ENCODE measurements around the gene NDUFB6. TPM values are rescaled to one million over a fixed set of nuclear protein-coding genes. Genes with fewer than 3 reads are reported as not detected.
"Not testable (repeated sequence)": the region's sequence is repeated elsewhere in the genome, so short reads cannot be mapped to it uniquely, and the experiment has no call there.

Gene NDUFB6
- total RNA-seq, 1 experiment from 2014 or later: 86.4 TPM

DNA sequence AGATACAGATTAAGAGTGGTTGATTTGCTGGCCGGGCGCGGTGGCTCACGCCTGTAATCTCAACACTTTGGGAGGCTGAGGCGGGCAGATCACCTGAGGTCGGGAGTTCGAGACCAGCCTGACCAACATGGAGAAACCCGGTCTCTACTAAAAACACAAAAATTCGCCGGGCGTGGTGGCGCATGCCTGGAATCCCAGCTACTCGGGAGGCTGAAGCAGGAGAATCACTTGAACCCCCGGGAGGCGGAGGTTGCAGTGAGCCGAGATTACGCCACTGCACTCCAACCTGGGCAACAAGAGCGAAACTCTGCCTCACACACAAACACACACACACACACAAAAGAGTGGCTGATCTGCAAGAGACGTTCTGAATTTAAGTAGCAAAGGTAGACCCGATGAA is 24.7 kb downstream of the NDUFB6 start:
- DNase-seq, H3K9me3 ChIP-seq, H3K4me3 ChIP-seq, H3K27me3 ChIP-seq, H3K36me3 ChIP-seq: not testable (repeated sequence)

- Histone ChIP-seq H3K27me3 (no peaks in the 10 kb centered on the region), H3K4me3 (no peak overlapping the region), H3K9me3 (no peaks in the 10 kb centered on the region), H3K36me3 (peaks cover 15% of the 10 kb centered on the region)
- DNase-seq: no peak
Observed at GRCh38 chr9:32545884-32546283, 27.1 kb downstream of the NDUFB6 start.

DNA sequence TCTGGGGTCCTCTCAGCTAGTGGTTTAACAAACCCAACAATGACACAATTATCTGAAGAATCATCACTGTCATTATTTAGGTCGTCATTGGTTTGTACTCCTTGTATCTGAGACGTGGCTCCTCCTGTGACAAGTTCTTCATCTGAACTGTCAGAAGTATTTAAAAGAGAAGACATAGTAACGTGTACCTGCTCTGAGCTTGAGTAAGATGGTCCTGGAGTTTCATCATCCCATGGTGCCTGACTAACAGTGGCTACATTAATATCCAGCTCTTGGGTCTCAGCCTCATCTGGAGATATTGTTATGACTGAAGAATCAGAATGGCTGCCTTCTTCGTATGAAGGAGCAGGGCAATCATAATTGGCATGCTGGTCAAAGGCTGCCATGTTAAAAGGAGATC is 29.9 kb downstream of the NDUFB6 start:
- peaks cover 11% of the 10 kb centered on the region for H3K36me3 ChIP-seq
- no peak overlapping the region for H3K4me3 ChIP-seq
- H3K27me3 ChIP-seq: no peaks in the 10 kb centered on the region
- H3K9me3 ChIP-seq: no peaks in the 10 kb centered on the region
- no peak for DNase-seq

- no peaks in the 10 kb centered on the region for H3K27me3 ChIP-seq
- no peak overlapping the region for H3K4me3 ChIP-seq
- DNase-seq: no peak
- no peaks in the 10 kb centered on the region for H3K36me3 ChIP-seq
- no peaks in the 10 kb centered on the region for H3K9me3 ChIP-seq
Observed at GRCh38 chr9:32533816-32534215, 39.1 kb downstream of the NDUFB6 start.

- H3K36me3 ChIP-seq: no peaks in the 10 kb centered on the region
- no peaks in the 10 kb centered on the region for H3K9me3 ChIP-seq
- no peak for DNase-seq
- H3K4me3 ChIP-seq: no peak overlapping the region
- no peaks in the 10 kb centered on the region for H3K27me3 ChIP-seq
Observed at GRCh38 chr9:32533336-32533735, 39.6 kb downstream of the NDUFB6 start.

DNA sequence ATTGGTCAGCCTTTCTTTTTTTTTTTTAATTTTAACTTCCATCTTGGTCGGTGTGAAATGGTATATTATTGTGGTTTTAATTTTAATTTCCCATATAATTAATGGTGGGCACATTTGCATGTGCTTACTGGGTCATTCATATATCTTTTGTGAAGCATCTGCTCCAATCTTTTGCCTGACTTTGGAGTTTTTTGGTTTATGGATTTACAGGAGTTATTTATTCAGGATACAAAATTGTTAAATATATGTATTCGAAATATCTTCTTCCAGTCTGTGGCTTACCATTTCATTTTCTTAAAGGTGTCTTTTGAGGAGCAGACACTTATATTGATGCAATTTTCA is 46.3 kb downstream of the NDUFB6 start:
- no peaks in the 10 kb centered on the region for H3K9me3 ChIP-seq
- H3K36me3 ChIP-seq: no peaks in the 10 kb centered on the region
- DNase-seq: no peak
- H3K27me3 ChIP-seq: no peaks in the 10 kb centered on the region
- peak overlapping the region; percentile 70 for H3K4me3 ChIP-seq

DNA sequence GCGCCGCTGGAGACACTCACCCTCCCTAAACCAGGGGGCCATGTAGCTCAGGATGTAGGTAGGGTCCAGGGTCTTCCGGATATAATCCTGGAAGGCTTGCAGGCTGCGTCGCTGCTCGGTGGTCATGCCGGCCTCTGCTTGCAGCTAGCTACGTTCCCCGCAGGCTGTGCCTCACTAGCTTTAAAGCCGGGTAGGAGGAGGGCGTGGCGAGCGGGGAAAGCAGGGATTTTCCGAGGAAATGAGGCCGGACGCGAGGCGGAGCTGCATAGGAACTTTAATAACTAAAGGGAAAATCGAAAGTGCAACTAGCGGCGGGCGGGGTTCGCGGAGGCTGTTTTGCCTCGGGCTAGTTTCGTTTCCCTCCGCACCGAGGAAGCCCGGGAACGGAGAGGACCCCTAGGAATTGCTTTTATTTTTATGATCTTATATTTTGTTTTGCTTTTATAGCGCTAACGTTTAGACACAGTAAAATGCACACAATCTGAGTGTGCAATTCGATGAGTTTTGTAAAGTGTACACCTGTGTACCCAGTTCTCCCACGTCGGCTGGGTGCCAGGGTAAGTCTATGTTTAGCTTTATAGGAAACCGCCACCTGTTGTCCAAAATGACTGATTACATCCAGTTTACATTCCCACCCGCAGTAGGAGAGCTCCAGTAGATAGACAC is 46.8 kb downstream of the NDUFB6 start, which contains the start of gene RIGI:
Gene RIGI, minus strand, starts transcription at position 156 of the 666 bp plus-strand sequence. Its CDS starts 30 bp downstream, at position 126.
- Histone ChIP-seq H3K27me3 (no peaks in the 10 kb centered on the region), H3K36me3 (no peaks in the 10 kb centered on the region), H3K4me3 (peak within 1 kb of the TSS; percentile 70), H3K9me3 (no peaks in the 10 kb centered on the region)
- DNase-seq: peak; percentile 88

DNA sequence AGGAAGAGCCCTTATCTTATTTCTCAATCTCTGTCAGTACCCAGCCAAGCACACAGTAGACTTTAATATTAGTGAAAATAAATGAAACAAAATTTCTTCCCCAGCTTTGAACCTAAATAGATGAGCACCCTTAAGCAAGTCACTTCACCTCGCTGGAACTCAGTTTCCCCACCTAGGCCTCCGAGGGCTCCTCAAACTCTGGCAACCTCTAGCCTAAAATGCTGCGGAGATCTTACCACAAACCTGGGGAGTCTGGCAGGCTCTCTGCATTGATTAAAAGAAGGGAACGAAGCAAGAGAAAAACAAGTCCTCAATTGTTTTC is 47.3 kb downstream of the NDUFB6 start:
- DNase-seq: no peak
- H3K27me3 ChIP-seq: no peaks in the 10 kb centered on the region
- no peaks in the 10 kb centered on the region for H3K9me3 ChIP-seq
- peak overlapping the region; percentile 70 for H3K4me3 ChIP-seq
- no peaks in the 10 kb centered on the region for H3K36me3 ChIP-seq

GRCh38 chr9:32524892-32525708 is 47.9 kb downstream of the NDUFB6 start:
- peak overlapping the region; percentile 70 for H3K4me3 ChIP-seq
- peak; percentile 7 for DNase-seq
- H3K36me3 ChIP-seq: no peaks in the 10 kb centered on the region
- no peaks in the 10 kb centered on the region for H3K27me3 ChIP-seq
- H3K9me3 ChIP-seq: no peaks in the 10 kb centered on the region

DNA sequence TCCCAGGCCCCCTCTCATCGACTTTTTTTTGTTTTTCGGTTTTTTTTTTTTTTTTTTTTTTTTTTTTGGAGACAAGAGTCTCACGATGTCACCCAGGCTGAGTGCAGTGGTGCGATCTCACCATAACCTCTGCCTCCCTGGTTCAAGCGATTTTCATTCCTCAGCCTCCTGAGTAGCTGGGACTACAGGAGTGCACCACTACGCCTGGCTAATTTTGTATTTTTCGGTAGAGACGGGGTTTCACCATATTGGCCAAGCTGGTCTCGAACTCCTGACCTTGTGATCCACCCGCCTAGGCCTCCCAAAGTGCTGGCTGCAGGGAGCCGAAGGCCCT is 48.4 kb downstream of the NDUFB6 start:
- not testable (repeated sequence) for H3K36me3 ChIP-seq, DNase-seq, H3K27me3 ChIP-seq, H3K9me3 ChIP-seq
- peak overlapping the region; percentile 70 for H3K4me3 ChIP-seq

- no peaks in the 10 kb centered on the region for H3K27me3 ChIP-seq
- no peaks in the 10 kb centered on the region for H3K36me3 ChIP-seq
- no peak overlapping the region for H3K4me3 ChIP-seq
- no peak for DNase-seq
- no peaks in the 10 kb centered on the region; the same call in 1 of the 2 replicates for H3K9me3 ChIP-seq
Observed at GRCh38 chr9:32523910-32524309, 49.0 kb downstream of the NDUFB6 start.

DNA sequence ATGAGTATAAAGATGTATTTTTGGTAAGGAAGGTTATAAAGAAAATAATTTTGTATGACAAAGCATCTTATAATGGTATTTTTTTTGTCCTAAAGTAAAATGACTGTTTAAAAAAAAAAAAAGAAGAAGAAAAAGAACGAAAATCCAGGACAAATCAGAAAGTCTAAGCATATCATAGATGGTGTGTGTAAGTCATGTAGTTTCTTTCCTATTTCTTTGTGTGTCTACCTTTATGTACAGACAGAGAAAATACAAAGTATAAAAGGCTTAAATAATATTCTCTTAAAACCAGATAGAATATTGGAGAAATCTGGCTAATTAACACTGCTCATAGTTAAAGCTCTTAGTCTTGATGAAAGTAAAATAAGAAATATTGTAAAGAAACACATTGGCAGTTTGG is 54.7 kb downstream of the NDUFB6 start:
- peaks cover 5% of the 10 kb centered on the region for H3K9me3 ChIP-seq
- DNase-seq: no peak
- no peak overlapping the region for H3K4me3 ChIP-seq

GRCh38 chr9:32516241-32516640 is 56.7 kb downstream of the NDUFB6 start:
- no peak for DNase-seq
- no peaks in the 10 kb centered on the region; the same call in 1 of the 2 replicates for H3K36me3 ChIP-seq
- H3K9me3 ChIP-seq: peaks cover 5% of the 10 kb centered on the region
- H3K4me3 ChIP-seq: no peak overlapping the region
- H3K27me3 ChIP-seq: no peaks in the 10 kb centered on the region

More for the DNA sequence above, 54.7 kb downstream of the NDUFB6 start:
- H3K27me3 ChIP-seq: no peaks in the 10 kb centered on the region
- no peaks in the 10 kb centered on the region; the same call in 1 of the 2 replicates for H3K36me3 ChIP-seq

GRCh38 chr9:32508728-32509127 is 64.2 kb downstream of the NDUFB6 start:
- Histone ChIP-seq H3K4me3 (no peak overlapping the region), H3K36me3 (no peaks in the 10 kb centered on the region), H3K27me3 (no peaks in the 10 kb centered on the region), H3K9me3 (no peaks in the 10 kb centered on the region)
- no peak for DNase-seq

- H3K36me3 ChIP-seq: no peaks in the 10 kb centered on the region; the same call in 1 of the 2 replicates
- DNase-seq: no peak
- no peak overlapping the region for H3K4me3 ChIP-seq
- no peaks in the 10 kb centered on the region for H3K27me3 ChIP-seq
- H3K9me3 ChIP-seq: peaks cover 5% of the 10 kb centered on the region; the same call in 1 of the 2 replicates
Observed at GRCh38 chr9:32503008-32503407, 70.0 kb downstream of the NDUFB6 start.

Measured in MG63 (cell line).